ENCODE results near the gene DENR. TPM values are rescaled to one million over a fixed set of nuclear protein-coding genes. Genes with fewer than 3 reads are reported as not detected.

Gene DENR

DNA sequence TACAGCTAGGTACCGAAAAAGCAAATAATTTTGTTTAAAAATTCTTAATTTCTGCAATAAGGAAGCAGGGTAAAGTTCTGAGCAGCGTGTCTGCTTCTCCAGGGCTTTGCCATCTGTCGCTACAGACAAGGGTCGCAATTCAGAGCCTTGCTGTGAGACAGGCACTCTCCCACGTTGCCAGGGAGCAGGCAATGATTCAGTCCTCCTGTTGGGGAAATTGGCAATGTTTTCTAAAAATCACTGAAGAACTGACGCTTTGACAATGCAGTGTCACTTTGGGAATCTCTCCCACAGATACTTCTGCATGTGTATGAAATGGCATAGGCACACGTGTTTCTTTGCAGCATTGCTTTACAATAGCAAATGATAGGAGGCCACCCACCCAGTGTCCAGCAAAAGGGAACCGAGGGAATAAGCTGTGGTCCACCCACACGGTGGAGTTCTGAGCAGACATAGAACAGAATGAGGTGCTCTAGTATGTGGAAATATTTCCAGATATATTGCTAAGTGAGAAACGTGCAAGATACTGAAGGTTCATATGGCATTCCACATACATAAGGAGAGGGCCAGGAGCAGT is 66.7 kb downstream of the DENR start:
- no peak overlapping the region for H2BK5ac ChIP-seq (ENCODE audit: low read depth, low read length, poor library complexity, severe bottlenecking)
- no peak overlapping the region for H3K18ac ChIP-seq (ENCODE audit: low read depth in 1 of 2, low read length in 2 of 2)
- H4K91ac ChIP-seq (ENCODE audit: low read length), result no peak overlapping the region
- no peak overlapping the region for H3K23ac ChIP-seq (ENCODE audit: low read length in 2 of 2)
- H3K27ac ChIP-seq (ENCODE audit: low read length, poor library complexity, severe bottlenecking), result no peak overlapping the region
- H3K4ac ChIP-seq (ENCODE audit: low read depth in 1 of 2, low read length in 2 of 2), result no peak overlapping the region
- H3K4me1 ChIP-seq (ENCODE audit: control insufficient read depth, insufficient read depth, low read depth, low read length), result no peaks in the 10 kb centered on the region
- no peak overlapping the region for H2AFZ ChIP-seq (ENCODE audit: low read depth, low read length)
- H3K4me2 ChIP-seq (ENCODE audit: low read length, poor library complexity, severe bottlenecking), result no peak overlapping the region
- H3K4me3 ChIP-seq (ENCODE audit: insufficient read depth in 1 of 2, low read depth in 1 of 2, low read length in 2 of 2), result no peak overlapping the region
- no peak overlapping the region for H2BK12ac ChIP-seq (ENCODE audit: low read length in 2 of 2)
- H3K27me3 ChIP-seq (ENCODE audit: control insufficient read depth in 1 of 2, insufficient read depth in 1 of 2, low read length in 2 of 2), result no peaks in the 10 kb centered on the region
- no peak for DNase-seq
- H3K9me3 ChIP-seq (ENCODE audit: control insufficient read depth, low read length), result no peaks in the 10 kb centered on the region
- H3K79me1 ChIP-seq (replicated peaks; ENCODE audit: low read length, poor library complexity, severe bottlenecking), result no peaks in the 10 kb centered on the region
- H3K36me3 ChIP-seq (ENCODE audit: control insufficient read depth in 1 of 2, insufficient read depth in 2 of 2, low read depth in 1 of 2, low read length in 2 of 2), result no peaks in the 10 kb centered on the region
- 86% methylated on average over 10 of the region's 10 CpGs for WGBS
- no peak overlapping the region for H3K14ac ChIP-seq (ENCODE audit: low read length in 2 of 2)
- H4K8ac ChIP-seq (ENCODE audit: low read length), result no peak overlapping the region
- no peak overlapping the region for H3K9ac ChIP-seq (ENCODE audit: low read length)
- no peak overlapping the region for H2BK15ac ChIP-seq (ENCODE audit: low read depth, poor library complexity, severe bottlenecking)
- H2BK120ac ChIP-seq (ENCODE audit: low read depth, low read length), result no peak overlapping the region
- H2AK5ac ChIP-seq (ENCODE audit: low read length, severe bottlenecking), result no peak overlapping the region

DNA sequence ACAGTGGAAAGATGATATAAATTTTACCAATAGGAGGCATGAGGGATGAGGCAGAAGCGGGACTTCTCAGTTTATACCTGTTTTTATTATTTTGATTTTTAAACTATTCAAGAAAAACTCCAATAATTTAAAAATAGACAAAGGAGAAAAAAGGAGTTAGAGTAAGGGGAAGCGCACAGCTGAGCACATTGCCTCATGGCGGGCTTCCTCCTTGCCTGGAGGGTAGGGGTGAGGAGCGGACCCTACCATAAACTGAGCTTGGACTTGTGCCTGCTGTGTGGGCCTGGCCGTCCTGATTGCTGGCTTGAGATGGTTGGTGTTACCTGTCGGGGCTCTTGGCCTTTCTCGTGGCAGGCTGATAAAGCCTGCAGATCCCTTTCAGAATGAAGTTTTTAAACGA is 67.5 kb downstream of the DENR start:
- Histone ChIP-seq H3K27me3 (ENCODE audit: control insufficient read depth in 1 of 2, insufficient read depth in 1 of 2, low read length in 2 of 2) (no peaks in the 10 kb centered on the region), H2BK5ac (ENCODE audit: low read depth, low read length, poor library complexity, severe bottlenecking) (no peak overlapping the region), H3K23ac (ENCODE audit: low read length in 2 of 2) (no peak overlapping the region), H3K36me3 (ENCODE audit: control insufficient read depth in 1 of 2, insufficient read depth in 2 of 2, low read depth in 1 of 2, low read length in 2 of 2) (no peaks in the 10 kb centered on the region), H2BK15ac (ENCODE audit: low read depth, poor library complexity, severe bottlenecking) (no peak overlapping the region), H3K79me1 (replicated peaks; ENCODE audit: low read length, poor library complexity, severe bottlenecking) (no peaks in the 10 kb centered on the region), H3K4me3 (ENCODE audit: insufficient read depth in 1 of 2, low read depth in 1 of 2, low read length in 2 of 2) (no peak overlapping the region), H2BK12ac (ENCODE audit: low read length in 2 of 2) (no peak overlapping the region), H3K4me1 (ENCODE audit: control insufficient read depth, insufficient read depth, low read depth, low read length) (no peaks in the 10 kb centered on the region), H3K9me3 (ENCODE audit: control insufficient read depth, low read length) (no peaks in the 10 kb centered on the region), H3K4me2 (ENCODE audit: low read length, poor library complexity, severe bottlenecking) (no peak overlapping the region), H3K4ac (ENCODE audit: low read depth in 1 of 2, low read length in 2 of 2) (no peak overlapping the region), H3K9ac (ENCODE audit: low read length) (no peak overlapping the region), H3K14ac (ENCODE audit: low read length in 2 of 2) (no peak overlapping the region), H4K91ac (ENCODE audit: low read length) (no peak overlapping the region), H2BK120ac (ENCODE audit: low read depth, low read length) (no peak overlapping the region), H4K8ac (ENCODE audit: low read length) (no peak overlapping the region), H2AK5ac (ENCODE audit: low read length, severe bottlenecking) (no peak overlapping the region), H3K18ac (ENCODE audit: low read depth in 1 of 2, low read length in 2 of 2) (no peak overlapping the region), H3K27ac (ENCODE audit: low read length, poor library complexity, severe bottlenecking) (no peak overlapping the region), H2AFZ (ENCODE audit: low read depth, low read length) (no peak overlapping the region)
- WGBS, result 95% methylated on average over 7 of the region's 8 CpGs
- DNase-seq, result no peak

Small RNA genes lying within 50 kb of the gene (small RNA-seq; reads per million reads assigned to genes)
- gene AC026333.2 (ENCODE audit: low read depth) (not detected), gene RF00019 (ENCODE audit: low read depth) (not detected)
